Measurements from ENCODE around the gene RPUSD1.
"Not testable (repeated sequence)": the region's sequence is repeated elsewhere in the genome, so short reads cannot be mapped to it uniquely, and the experiment has no call there.

The RPUSD1 gene

DNA sequence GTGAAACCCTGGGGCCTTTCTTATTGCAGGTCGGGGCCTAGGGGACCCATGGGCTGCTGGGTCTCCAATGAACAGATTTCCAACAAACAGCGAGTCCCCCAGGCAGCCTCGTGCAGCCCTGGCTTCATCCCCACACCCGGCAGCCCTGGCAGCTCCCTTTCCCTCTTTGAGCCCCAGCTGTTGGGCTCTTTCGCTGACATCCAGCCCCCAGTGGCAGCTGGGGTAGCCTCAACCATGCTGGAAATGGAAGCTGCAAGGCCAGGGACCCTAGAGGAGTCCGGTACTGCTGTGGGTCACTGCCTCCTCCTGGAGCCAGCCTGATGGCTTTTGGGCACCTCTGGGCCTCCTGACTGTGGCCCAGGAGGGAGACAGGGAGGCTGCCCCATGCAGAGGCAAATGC lies 5.9 kb downstream of the RPUSD1 start:
- no peak for DNase-seq

DNA sequence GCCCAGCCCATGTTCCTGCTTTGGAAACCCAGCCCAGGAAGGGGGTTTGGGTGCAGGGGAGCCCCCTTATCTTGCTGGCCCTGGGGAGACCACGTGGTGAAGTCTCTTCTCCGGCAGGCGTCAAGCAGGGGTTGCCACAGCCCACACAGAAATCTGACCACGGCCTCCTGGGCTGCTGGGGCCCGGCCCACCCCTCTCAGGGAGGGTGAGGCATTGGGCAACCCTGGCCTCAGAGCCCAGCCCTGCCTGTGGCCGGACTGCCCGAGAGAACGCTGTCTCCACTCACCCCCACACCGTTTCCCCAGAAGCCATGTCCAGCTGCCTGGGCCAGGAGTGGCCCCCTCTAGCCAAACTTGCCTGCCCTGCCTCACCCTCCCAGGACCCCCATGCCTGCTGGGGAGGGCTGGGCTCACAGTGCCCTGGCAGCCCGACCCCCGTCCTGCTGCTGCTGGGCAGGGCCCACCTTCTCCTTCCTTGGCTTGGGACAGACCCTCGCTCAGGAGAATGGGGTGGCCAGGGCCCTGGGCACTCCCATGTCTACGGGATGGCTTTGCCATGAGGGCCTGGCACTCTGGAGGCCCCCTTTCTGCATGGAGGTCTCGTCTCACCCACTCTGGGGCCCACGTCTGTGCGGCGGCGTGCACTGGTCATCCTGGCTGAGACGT lies 6.7 kb downstream of the RPUSD1 start:
- DNase-seq, result no peak

DNA sequence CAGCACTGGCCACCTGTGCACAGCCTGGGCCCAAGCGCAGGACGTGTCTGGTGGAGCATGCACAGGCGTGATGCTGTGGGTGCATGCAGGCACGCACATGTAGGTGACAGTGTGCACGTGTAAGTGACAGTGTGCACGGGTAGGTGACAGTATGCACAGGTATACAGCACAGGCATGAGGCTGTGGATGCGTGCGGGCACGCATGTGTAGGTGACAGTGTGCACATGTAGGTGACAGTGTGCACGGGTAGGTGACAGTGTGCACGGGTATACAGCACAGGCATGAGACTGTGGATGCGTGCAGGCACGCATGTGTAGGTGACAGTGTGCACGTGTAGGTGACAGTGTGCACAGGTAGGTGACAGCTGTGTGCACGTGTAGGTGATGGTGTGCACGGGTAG lies 7.9 kb downstream of the RPUSD1 start:
- DNase-seq, result no peak

DNA sequence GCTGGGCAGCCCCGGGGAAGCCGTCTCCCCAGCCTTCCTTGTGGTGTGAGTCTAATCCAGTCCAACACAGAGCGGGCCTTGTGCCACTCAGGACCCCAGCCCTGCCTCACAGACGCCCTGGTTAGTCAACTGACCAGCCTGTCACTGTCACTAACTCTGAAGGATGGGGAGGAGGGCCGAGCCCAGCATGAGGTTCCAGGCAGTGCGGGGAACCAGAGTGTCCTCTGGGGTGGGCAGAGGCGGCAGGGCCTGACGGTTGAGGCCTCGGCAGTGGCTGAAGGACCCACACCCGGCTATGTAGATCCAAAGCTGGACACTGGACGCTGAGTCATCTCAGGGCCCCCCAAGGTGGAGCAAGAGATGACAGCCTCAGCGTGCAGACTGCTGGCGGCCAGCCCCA lies 8.6 kb downstream of the RPUSD1 start:
- no peak for DNase-seq

DNA sequence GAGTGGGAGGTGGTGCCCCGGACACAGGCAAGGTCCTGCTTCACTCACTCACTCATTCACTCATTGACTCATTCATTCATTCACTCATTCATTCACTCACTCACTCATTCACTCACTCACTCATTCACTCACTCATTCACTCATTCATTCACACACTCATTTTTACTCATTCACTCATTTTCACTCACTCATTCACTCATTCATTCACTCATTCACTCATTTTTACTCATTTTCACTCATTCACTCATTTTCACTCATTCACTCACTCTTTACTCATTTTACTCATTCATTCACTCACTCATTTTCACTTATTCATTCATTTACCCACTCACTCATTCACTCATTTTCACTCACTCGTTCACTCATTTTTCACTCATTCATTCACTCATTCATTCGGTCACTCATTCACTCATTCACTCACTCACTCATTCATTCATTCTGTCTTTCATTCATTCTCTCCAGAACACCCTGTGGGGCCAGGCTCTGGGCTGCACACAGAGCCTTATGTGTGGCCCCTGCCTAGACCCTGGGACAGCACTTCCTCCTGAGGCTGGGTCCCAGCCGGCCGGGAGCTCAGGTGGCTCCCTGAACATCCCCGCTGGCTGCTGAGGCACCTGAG lies 9.2 kb downstream of the RPUSD1 start:
- no peak for DNase-seq

DNA sequence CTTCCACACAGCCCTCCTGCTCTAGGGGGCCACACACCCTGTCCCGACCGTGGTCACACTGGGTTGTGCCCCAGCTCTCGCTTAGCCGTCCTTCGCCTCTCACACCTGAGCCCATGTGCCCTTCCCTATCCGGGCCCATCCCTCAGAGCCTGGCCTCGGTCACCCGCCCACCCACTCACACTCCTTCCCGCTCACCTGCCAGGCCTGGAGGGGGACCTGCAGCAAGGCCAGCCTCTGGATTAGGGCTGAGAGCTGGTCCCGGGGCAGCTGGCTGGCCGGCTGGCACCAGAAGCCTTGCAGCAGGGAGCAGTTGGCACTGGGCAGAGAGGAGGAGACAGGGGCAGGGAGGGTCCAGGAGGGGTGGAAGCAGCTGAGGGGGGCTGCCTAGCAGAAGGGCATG lies 9.7 kb downstream of the RPUSD1 start:
- no peak for DNase-seq

DNA sequence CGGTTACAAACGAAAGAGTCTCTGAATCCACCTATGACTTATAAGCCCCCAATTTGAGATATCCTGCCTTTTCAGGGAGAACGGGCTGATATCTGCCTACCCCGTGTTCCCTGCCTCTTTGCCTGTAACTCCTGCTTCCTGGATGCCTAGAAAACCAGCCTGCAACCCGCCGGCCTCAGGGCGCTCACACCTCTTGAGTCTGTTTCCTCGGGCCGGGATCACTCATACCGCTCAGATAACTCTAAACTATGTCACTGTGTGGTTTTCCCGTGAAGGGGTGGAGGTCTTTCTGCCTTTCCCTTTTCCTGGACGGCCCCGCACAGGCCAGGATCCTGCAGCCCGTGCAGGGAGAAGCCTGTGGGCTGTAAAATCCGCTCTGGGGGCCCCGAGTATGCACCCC lies 10.4 kb downstream of the RPUSD1 start:
- DNase-seq, result no peak

DNA sequence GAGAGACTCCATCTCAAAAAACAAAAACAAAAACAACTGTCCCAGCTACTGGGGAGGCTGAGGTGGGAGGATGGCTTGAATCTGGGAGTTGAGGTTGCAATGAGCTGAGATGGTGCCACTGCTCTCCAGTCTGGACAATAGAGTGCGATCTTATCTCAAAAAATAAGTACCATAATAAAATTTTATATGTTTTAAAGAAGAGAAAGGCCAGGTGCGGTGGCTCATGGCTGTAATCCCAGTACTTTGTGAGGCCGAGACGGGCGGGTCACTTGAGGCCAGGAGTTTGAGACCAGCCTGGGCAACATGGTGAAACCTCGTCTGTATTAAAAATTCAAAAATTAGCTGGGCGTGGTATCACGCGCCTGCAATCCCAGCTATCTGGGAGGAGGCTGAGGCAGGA lies 11.4 kb downstream of the RPUSD1 start:
- DNase-seq, result no peak

DNA sequence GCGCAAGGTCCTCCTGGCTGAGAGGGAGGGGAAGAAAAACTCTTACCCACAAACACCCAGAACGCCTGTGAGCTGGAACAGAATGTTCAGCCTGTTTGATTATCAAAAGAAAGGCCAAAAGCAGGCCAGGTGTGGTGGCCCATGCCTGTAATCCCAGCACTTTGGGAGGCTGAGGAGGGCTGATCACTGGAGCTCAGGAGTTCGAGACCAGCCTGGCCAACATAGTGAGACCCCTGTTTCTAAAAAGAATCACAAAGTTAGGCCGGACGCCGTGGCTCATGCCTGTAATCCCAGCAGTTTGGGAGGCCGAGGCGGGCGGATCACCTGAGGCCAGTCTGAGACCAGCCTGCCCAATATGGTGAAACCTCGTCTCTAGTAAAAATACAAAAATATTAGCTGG lies 11.9 kb downstream of the RPUSD1 start:
- DNase-seq, result not testable (repeated sequence)

DNA sequence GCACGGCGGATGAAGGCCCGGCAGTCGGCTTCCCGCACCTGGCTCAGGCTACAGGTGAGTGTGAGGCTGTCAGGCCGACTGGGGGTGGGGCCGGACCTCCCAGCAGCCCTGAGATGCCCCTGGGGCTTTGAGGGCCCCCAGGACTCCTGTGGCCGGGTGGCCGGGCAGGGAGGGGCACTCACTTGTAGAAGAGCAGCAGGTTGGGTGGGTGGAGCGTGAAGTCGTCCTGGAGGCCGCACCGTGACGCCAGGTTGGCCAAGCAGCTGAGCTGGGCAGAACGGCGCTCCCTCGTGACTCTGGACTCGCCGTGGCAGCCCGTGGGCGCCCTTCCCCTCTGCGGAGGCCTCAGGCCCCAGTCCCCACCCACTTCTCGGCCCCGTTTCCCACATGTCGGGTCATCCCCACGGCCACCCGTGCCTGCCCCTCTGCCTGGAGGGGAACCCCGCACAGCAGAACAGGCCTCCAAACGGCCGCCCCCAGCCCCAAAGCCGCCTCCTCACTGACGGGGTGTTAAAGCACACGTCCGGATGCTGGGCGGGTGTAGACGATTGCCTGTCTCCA lies 12.9 kb downstream of the RPUSD1 start:
- no peak for DNase-seq

DNA sequence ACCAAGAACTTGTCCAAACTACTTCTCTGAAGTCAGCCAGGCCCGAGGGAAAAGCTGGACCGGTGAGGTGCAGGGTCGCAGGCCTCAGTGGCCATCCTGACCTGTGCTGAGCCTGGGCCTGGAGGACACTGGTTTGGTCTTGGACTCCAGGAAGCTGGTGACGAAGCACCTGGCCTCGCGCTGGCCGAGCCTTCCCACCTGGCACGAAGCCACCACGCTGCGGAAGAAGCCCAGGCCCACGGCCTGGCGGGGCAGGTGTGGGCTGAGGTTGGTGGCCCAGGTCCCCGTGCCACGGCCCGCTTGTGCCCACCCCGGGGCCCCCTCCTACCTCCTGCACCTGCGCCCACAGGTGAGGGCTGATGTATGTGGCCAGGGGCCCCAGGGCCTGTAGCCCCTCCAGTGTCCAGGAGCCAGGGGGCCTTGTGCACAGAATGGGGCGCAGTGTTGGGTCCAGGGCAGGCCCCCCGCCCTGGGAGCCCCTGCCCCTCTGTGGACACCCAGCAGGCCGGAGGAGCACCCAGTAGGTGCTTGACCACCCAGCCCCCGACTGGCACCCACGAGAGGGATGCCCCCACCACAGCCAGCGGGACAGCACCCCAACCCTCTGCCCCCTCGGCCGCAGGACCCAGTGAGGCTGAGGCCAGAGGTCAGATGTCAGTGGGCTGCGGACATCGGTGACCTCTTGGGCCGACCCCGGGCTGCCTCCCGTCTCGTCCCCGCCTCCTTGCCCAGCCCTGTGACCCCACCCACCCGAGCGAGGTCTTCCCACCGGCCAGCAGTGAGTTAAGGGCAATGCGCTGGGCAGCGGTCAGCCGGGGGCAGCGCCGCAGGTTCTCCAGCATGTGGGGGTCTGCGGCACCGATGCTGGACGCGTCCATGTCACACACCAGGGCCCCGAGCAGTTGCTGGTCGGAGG lies 13.8 kb downstream of the RPUSD1 start:
- no peak for DNase-seq

DNA sequence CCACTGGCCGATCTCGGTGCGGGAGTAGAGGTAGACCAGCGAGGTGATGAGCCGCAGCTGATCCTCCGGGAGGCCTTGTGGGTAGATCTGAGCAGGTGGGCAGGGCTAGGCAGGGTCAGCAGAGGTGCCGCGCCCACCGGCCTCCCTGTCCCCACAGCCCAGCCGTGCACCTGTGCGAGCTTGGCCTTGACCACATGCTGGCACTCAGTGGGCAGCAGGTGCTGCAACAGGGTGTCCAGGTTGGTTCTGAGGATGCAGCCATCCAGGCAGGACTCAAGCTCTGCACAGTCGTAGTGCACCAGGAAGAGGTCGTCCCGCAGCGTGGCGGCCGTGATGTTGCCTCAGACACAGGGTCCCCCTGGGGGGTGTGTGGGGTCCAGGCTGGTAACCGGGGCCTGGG lies 15.2 kb downstream of the RPUSD1 start:
- DNase-seq, result no peak

DNA sequence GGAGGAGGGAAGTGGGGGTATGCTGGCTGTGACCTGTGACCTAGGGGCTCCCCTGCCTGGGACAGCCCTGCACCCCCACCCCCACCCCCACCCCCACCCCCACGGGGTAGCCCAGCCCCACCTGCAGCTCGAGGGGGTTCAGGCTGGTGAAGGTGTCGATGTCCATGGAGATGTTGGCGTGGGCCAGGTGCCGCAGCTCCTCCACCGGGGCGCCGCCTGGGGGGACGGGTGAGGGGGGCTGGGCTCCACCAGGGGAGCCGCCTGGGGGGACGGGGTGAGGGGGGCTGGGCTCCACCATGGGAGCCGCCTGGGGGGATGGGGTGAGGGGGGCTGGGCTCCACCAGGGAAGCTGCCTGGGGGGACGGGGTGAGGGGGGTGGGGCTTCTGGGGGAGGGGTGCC lies 17.8 kb downstream of the RPUSD1 start:
- DNase-seq, result no peak

DNA sequence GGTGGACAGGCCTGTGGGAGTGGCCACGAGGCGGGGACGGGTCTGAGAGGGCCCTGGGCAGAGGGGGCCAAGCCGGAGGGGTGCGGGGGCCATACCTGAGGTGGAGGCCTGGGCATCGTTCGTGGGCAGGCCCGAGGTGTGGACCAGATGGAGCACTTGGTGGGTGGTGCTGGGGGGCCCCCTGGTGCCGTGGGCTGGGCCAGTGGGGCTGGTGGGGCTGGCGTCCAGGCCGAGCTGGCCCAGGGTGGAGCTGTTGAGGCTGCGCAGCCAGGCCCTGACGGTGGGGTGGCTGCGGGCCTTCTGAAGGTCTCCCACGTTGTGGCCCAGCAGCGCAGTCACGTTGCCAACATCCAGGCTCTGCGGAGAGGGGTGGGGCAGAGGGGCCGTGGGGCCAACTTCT lies 18.2 kb downstream of the RPUSD1 start:
- no peak for DNase-seq

DNA sequence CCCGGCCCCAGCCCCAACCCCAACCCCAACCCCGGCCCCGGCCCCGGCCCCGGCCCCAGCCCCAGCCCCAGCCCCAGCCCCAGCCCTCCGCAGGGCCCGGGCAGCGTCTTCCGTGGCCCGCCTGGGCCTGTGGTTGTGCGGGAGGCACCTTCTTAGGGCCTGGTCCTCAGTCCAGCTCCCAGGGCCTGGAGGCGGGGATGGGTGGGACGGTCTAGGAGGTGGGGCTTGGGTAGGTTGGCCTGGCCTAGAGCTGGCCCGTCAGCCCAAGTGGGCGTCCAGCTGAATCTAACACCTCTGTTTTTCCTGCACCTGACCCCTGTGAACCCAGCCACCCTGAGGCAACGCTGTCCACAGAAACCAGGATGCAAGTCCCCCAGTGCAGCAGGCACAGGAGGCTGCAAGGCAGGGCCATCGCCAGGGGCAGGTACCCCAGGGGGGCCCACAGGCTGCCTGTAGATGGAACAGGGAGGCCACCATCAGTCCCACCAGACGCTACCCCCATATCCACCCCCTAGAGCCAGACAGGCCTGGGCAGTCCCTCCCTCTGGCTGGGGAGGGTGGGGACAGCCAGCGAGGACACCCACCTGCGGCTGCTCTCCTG lies 18.9 kb downstream of the RPUSD1 start:
- DNase-seq, result no peak

DNA sequence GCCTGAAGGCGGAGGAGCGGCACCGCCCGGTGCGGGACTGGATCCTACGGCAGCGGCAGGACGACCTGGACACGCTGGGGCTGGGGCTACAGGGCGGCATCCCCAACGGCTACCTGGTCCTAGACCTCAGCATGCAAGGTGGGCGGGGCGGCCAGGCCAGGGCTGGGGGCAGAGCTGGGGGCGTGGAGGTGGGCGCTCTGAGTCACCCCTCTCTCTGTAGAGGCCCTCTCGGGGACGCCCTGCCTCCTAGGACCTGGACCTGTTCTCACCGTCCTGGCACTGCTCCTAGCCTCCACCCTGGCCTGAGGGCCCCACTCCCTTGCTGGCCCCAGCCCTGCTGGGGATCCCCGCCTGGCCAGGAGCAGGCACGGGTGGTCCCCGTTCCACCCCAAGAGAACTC lies 19.8 kb downstream of the RPUSD1 start:
- no peak for DNase-seq

DNA sequence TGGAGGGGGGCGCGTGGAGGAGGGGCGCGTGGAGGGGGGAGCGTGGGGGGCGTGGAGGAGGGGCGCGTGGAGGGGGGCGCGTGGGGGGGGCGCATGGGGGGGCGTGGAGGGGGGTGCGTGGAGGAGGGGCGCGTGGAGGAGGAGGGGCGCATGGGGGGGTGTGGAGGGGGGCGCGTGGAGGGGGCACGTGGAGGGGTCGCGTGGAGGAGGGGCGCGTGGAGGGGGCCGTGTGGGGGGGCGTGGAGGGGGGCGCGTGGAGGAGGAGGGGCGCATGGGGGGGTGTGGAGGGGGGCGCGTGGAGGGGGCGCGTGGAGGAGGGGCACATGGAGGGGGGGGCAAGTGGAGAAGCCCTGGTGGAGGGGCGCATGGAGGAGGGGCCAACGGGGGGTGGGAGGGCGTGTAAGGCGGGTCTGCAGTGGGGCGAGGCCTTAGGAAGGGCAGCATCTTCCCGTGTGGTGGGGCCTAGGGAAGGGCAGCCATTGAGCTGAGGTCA lies 20.4 kb downstream of the RPUSD1 start:
- no peak for DNase-seq

DNA sequence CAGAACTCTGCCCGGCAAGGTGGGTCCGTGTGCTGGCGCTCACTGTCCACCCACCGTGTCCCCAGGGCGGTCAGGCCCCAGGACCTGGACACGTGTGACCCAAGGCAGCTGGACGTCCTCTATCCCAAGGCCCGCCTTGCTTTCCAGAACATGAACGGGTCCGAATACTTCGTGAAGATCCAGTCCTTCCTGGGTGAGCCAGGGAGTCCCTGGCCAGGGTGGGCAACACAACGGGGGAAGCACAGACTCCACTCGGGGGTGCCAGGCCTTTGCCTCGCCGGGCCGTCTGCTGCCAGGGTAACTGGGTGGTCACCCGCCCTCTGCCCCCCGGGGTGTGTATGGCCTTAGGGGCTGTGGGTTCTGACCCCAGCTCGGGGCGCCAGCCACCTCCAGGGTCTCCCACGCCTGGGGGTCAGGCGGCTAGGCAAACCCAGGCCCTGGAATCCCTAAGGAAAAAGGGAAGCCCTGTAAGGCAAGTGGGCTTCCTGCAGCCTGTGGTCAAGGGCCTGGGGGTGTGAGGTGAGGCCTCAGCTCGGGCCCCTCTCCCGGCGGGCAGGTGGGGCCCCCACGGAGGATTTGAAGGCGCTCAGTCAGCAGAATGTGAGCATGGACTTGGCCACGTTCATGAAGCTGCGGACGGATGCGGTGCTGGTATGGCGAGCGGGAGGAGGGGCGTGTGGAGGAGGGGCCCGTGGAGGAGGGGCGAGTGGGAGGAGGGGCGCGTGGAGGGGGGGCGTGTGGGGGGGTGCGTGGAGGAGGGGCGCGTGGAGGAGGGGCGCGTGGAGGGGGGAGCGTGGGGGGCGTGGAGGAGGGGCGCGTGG lies 21.2 kb downstream of the RPUSD1 start:
- DNase-seq, result no peak

DNA sequence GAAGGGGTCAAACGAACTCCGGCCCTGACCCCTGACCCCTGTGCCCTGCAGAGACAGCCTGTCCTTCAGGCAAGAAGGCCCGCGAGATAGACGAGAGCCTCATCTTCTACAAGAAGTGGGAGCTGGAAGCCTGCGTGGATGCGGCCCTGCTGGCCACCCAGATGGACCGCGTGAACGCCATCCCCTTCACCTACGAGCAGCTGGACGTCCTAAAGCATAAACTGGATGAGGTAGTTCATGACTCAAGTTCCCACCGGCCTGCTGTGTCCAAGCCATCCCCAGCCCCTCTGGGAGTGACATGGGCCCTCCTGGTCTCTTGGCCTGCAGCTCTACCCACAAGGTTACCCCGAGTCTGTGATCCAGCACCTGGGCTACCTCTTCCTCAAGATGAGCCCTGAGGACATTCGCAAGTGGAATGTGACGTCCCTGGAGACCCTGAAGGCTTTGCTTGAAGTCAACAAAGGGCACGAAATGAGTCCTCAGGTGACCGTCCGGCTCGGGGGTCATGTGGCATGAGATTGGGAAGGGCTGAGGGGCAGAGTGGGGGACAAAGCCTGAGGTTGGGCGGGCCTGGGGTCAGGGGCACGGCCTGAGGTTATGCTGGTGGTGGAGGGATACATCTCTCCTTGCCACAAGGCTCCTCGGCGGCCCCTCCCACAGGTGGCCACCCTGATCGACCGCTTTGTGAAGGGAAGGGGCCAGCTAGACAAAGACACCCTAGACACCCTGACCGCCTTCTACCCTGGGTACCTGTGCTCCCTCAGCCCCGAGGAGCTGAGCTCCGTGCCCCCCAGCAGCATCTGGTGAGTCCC lies 22.0 kb downstream of the RPUSD1 start:
- no peak for DNase-seq

DNA sequence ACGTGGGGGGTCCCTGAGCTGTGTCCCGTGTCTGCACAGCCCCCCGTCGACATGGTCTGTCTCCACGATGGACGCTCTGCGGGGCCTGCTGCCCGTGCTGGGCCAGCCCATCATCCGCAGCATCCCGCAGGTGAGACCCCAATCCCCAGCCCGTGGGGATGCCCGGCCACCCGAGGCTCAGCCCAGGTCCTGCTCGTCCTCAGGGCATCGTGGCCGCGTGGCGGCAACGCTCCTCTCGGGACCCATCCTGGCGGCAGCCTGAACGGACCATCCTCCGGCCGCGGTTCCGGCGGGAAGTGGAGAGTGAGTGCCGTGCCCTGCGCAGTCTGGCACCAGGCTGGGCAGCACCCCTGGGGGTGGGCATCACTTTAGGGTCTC lies 22.7 kb downstream of the RPUSD1 start:
- DNase-seq, result no peak

DNA sequence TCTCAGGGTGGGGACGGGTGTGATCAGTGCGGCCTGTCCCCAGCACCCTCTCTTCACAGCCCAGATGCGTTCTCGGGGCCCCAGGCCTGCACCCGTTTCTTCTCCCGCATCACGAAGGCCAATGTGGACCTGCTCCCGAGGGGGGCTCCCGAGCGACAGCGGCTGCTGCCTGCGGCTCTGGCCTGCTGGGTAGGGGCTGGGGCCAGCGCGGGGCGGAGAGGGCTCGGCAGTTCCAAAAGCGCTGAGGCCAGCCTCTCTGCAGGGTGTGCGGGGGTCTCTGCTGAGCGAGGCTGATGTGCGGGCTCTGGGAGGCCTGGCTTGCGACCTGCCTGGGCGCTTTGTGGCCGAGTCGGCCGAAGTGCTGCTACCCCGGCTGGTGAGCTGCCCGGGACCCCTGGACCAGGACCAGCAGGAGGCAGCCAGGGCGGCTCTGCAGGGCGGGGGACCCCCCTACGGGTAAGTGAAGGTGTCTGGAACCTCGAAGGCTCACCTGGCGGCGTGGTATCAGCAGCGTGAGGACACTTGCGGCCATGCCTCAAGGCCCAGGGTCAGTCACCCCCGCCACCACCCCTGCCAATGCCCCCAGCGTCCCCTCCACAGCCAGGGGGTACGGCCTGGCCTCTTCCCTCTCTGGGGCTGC lies 23.2 kb downstream of the RPUSD1 start:
- DNase-seq, result no peak
